CD4-positive, alpha-beta memory T cell (primary cell): Measurements from ENCODE around the gene WDR47. TPM values are rescaled to one million over a fixed set of nuclear protein-coding genes. Genes with fewer than 3 reads are reported as not detected.
A peak's percentile ranks its signal among the peaks of the same experiment; 100 is the strongest.
"Not testable (repeated sequence)": the region's sequence is repeated elsewhere in the genome, so short reads cannot be mapped to it uniquely, and the experiment has no call there.

ENCODE experiments used
- CTCF ChIA-PET: fragments of 350-600 bp; sonication (Branson Sonifier 250); formaldehyde crosslinking; loops from one replicate; lab custom pipeline; 2021; ENCODE audit warnings: inconsistent platforms; ENCODE audit not compliant: partially characterized antibody; lab: Charles Lee
- POLR2A ChIA-PET: fragments of 350-600 bp; sonication (Branson Sonifier 250); formaldehyde crosslinking; loops from one replicate; lab custom pipeline; 2021; ENCODE audit not compliant: partially characterized antibody; lab: Charles Lee
- DNase-seq, 5 donors: peaks; one replicate each; pipeline versions ENCODE4 v3.0.0 to v3.0.0-alpha.2; 2020 to 2022; ENCODE audit warnings: mixed read lengths in 1 of 5
- H3K27ac ChIP-seq: one replicate; pipeline ENCODE4 v1.7.0; 2013; ENCODE audit warnings: low read depth, low read length
- H3K27me3 ChIP-seq: 2 replicates; pipeline ENCODE4 v1.7.0; 2013; ENCODE audit warnings: mild to moderate bottlenecking, low read length, moderate library complexity; ENCODE audit not compliant: insufficient read depth
- H3K36me3 ChIP-seq: 2 replicates; pipeline ENCODE4 v1.7.0; 2013; ENCODE audit warnings: mild to moderate bottlenecking, low read length, moderate library complexity; ENCODE audit not compliant: insufficient read depth
- H3K4me1 ChIP-seq: 2 replicates; pipeline ENCODE4 v1.7.0; 2013; ENCODE audit warnings: mild to moderate bottlenecking, low read length, moderate library complexity; ENCODE audit not compliant: insufficient read depth
- H3K4me3 ChIP-seq, 2 donors: one replicate each; pipeline ENCODE4 v1.7.0; 2013; ENCODE audit warnings: low read length in 2 of 2, mild to moderate bottlenecking in 1 of 2
- H3K9me3 ChIP-seq, 2 donors: one replicate each; pipeline ENCODE4 v1.7.0; 2013; ENCODE audit warnings: low read length in 2 of 2, control low read depth in 1 of 2; ENCODE audit not compliant: control insufficient read depth in 1 of 2
- H3K27ac Mint-ChIP-seq, 7 donors: one replicate each; pipeline ENCODE4 v1.8.0; 2020 to 2021; ENCODE audit warnings: mixed read lengths in 7 of 7, mild to moderate bottlenecking in 6 of 7, inconsistent platforms in 3 of 7, moderate library complexity in 3 of 7
- H3K27me3 Mint-ChIP-seq, 2 donors: one replicate each; pipeline ENCODE4 v1.8.0; 2020 to 2021; ENCODE audit warnings: mixed read lengths in 2 of 2
- H3K36me3 Mint-ChIP-seq, 2 donors: one replicate each; pipeline ENCODE4 v1.8.0; 2020 to 2021; ENCODE audit warnings: mixed read lengths in 2 of 2, inconsistent platforms in 1 of 2, mild to moderate bottlenecking in 1 of 2
- H3K4me1 Mint-ChIP-seq, 4 donors: one replicate each; pipeline ENCODE4 v1.8.0; 2020 to 2021; ENCODE audit warnings: mixed read lengths in 4 of 4, mild to moderate bottlenecking in 1 of 4
- H3K4me3 Mint-ChIP-seq, 8 donors: one replicate each; pipeline ENCODE4 v1.8.0; 2020 to 2021; ENCODE audit warnings: mixed read lengths in 8 of 8, mild to moderate bottlenecking in 7 of 8, moderate library complexity in 6 of 8, inconsistent platforms in 3 of 8
- H3K9me3 Mint-ChIP-seq, 8 donors: one replicate each; pipeline ENCODE4 v1.8.0; 2020 to 2021; ENCODE audit warnings: mixed read lengths in 8 of 8, mild to moderate bottlenecking in 5 of 8, inconsistent platforms in 3 of 8, moderate library complexity in 1 of 8
- intact Hi-C: fragments of 100-400 bp; cut with micrococcal nuclease; formaldehyde crosslinking; loops from one replicate; pipeline ENCODE4 v1.15.1; 2023
- polyA plus RNA-seq, 2 donors: library from polyadenylated mRNA; unstranded; fragments of 300-500 nt; fragmentation: Illumina TruSeq; gene quantifications; one replicate each; pipeline ENCODE4 v1.2.3, GENCODE V29; 2021
- total RNA-seq, 2 experiments: library from RNA; stranded (reverse); gene quantifications; one replicate each; pipeline ENCODE4 v1.2.3, GENCODE V29; 2021

WDR47 gene
- total and polyA plus RNA-seq, 4 experiments from 2014 or later, result 6.3 to 14.1 (median 10.7) TPM

- H3K27me3 ChIP-seq, H3K27ac Mint-ChIP-seq, H3K36me3 ChIP-seq, POLR2A ChIA-PET, H3K9me3 Mint-ChIP-seq, H3K4me3 Mint-ChIP-seq, DNase-seq, H3K9me3 ChIP-seq, H3K27ac ChIP-seq, H3K27me3 Mint-ChIP-seq, intact Hi-C loops, H3K4me3 ChIP-seq, H3K4me1 Mint-ChIP-seq, H3K4me1 ChIP-seq: not testable (repeated sequence)
- peaks cover 36 to 41% of the 10 kb centered on the region in 2 donors for H3K36me3 Mint-ChIP-seq
- CTCF ChIA-PET, result interaction anchor here (1.9 to 2.2 kb wide), 2 partner anchors 10 to 11 kb away, joined by 5 to 9 read pairs; no protein-coding TSS in a partner anchor
Observed at GRCh38 chr1:109017719-109018118, 24.2 kb downstream of the WDR47 start.

GRCh38 chr1:109017134-109017533 lies 24.8 kb downstream of the WDR47 start:
- H3K4me1 ChIP-seq, result no peaks in the 10 kb centered on the region
- no peak for DNase-seq
- H3K27ac Mint-ChIP-seq, result no peak overlapping the region
- H3K36me3 ChIP-seq, result peaks cover 5% of the 10 kb centered on the region
- H3K4me3 Mint-ChIP-seq, result no peak overlapping the region
- CTCF ChIA-PET, result interaction anchor here (1.9 kb wide), 1 partner anchor 10 kb away, joined by 5 read pairs; no protein-coding TSS in a partner anchor
- H3K36me3 Mint-ChIP-seq, result peaks cover 36 to 41% of the 10 kb centered on the region in 2 donors
- H3K9me3 Mint-ChIP-seq, result peaks cover 0 to 8% (median 6%) of the 10 kb centered on the region in 8 donors
- POLR2A ChIA-PET, result no interaction called here
- H3K27ac ChIP-seq, result no peak overlapping the region
- no peaks in the 10 kb centered on the region for H3K9me3 ChIP-seq
- intact Hi-C loops, result no loop called here
- no peaks in the 10 kb centered on the region for H3K4me1 Mint-ChIP-seq
- no peaks in the 10 kb centered on the region for H3K27me3 ChIP-seq
- no peaks in the 10 kb centered on the region for H3K27me3 Mint-ChIP-seq
- no peak overlapping the region for H3K4me3 ChIP-seq

- DNase-seq, result no peak
- peak overlapping the region in 2 of 7 donors; percentile 27 to 52 for H3K27ac Mint-ChIP-seq
- H3K36me3 Mint-ChIP-seq, result peaks cover 27 to 36% of the 10 kb centered on the region in 2 donors
- intact Hi-C loops, result no loop called here
- POLR2A ChIA-PET, result no interaction called here
- no peaks in the 10 kb centered on the region for H3K27me3 Mint-ChIP-seq
- CTCF ChIA-PET, result interaction anchor here (0.6 to 1.7 kb wide), 2 partner anchors 10 to 1193 kb away, joined by 3 to 6 read pairs; no protein-coding TSS in a partner anchor
- Histone ChIP-seq H3K36me3 (peaks cover 14% of the 10 kb centered on the region), H3K27ac (no peak overlapping the region), H3K4me1 (no peaks in the 10 kb centered on the region), H3K9me3 (no peaks in the 10 kb centered on the region), H3K27me3 (no peaks in the 10 kb centered on the region), H3K4me3 (no peak overlapping the region)
- H3K9me3 Mint-ChIP-seq, result peaks cover 0 to 2% (median 0%) of the 10 kb centered on the region in 8 donors
- H3K4me1 Mint-ChIP-seq, result no peaks in the 10 kb centered on the region
- no peak overlapping the region for H3K4me3 Mint-ChIP-seq
Observed at GRCh38 chr1:109011335-109011734, 30.6 kb downstream of the WDR47 start.

GRCh38 chr1:108996622-108997021 lies 45.3 kb downstream of the WDR47 start:
- DNase-seq, CTCF ChIA-PET, H3K4me3 Mint-ChIP-seq, H3K4me3 ChIP-seq, H3K4me1 ChIP-seq, intact Hi-C loops, H3K4me1 Mint-ChIP-seq, H3K27me3 ChIP-seq, H3K36me3 ChIP-seq, H3K27ac ChIP-seq, H3K27me3 Mint-ChIP-seq, H3K9me3 ChIP-seq: not testable (repeated sequence)
- peaks cover 42 to 52% of the 10 kb centered on the region in 2 donors for H3K36me3 Mint-ChIP-seq
- H3K9me3 Mint-ChIP-seq, result peaks cover 0 to 12% (median 5%) of the 10 kb centered on the region in 8 donors
- POLR2A ChIA-PET, result interaction anchor here (1.1 kb wide), 1 partner anchor 34 kb away, joined by 3 read pairs; the partner anchor contains the start of gene CLCC1
- H3K27ac Mint-ChIP-seq, result peak overlapping the region in 1 of 7 donors; percentile 41

- H3K27me3 ChIP-seq, result no peaks in the 10 kb centered on the region
- CTCF ChIA-PET, result no interaction called here
- H3K4me1 Mint-ChIP-seq, result peaks cover 0 to 3% (median 0%) of the 10 kb centered on the region in 4 donors
- H3K9me3 ChIP-seq, result no peaks in the 10 kb centered on the region
- no peaks in the 10 kb centered on the region for H3K27me3 Mint-ChIP-seq
- no peak overlapping the region for H3K4me3 ChIP-seq
- H3K4me1 ChIP-seq, result no peaks in the 10 kb centered on the region
- H3K27ac Mint-ChIP-seq, result no peak overlapping the region
- peaks cover 38 to 40% of the 10 kb centered on the region in 2 donors for H3K36me3 Mint-ChIP-seq
- no peak for DNase-seq
- H3K9me3 Mint-ChIP-seq, result no peaks in the 10 kb centered on the region
- POLR2A ChIA-PET, result no interaction called here
- no peak overlapping the region for H3K27ac ChIP-seq
- intact Hi-C loops, result no loop called here
- no peak overlapping the region for H3K4me3 Mint-ChIP-seq
- no peaks in the 10 kb centered on the region for H3K36me3 ChIP-seq
Observed at GRCh38 chr1:108983114-108983513, 58.8 kb downstream of the WDR47 start.

- no peaks in the 10 kb centered on the region for H3K36me3 ChIP-seq
- H3K36me3 Mint-ChIP-seq, result peaks cover 35 to 54% of the 10 kb centered on the region in 2 donors
- H3K9me3 Mint-ChIP-seq, result peaks cover 0 to 2% (median 0%) of the 10 kb centered on the region in 8 donors
- no peak overlapping the region for H3K4me3 Mint-ChIP-seq
- POLR2A ChIA-PET, result no interaction called here
- H3K4me3 ChIP-seq, result no peak overlapping the region
- CTCF ChIA-PET, result no interaction called here
- H3K27ac Mint-ChIP-seq, result peak overlapping the region in 2 of 7 donors; percentile 77 to 79
- H3K4me1 ChIP-seq, result no peaks in the 10 kb centered on the region
- H3K4me1 Mint-ChIP-seq, result no peaks in the 10 kb centered on the region
- H3K27me3 ChIP-seq, result no peaks in the 10 kb centered on the region
- no peak for DNase-seq
- H3K27me3 Mint-ChIP-seq, result no peaks in the 10 kb centered on the region
- intact Hi-C loops, result no loop called here
- no peak overlapping the region for H3K27ac ChIP-seq
- H3K9me3 ChIP-seq, result no peaks in the 10 kb centered on the region
Observed at GRCh38 chr1:108976658-108977057, 65.2 kb downstream of the WDR47 start.

GRCh38 chr1:108972951-108973350 lies 69.0 kb downstream of the WDR47 start:
- Histone ChIP-seq H3K9me3 (no peaks in the 10 kb centered on the region), H3K36me3 (peaks cover 8% of the 10 kb centered on the region), H3K4me1 (no peaks in the 10 kb centered on the region), H3K4me3 (no peak overlapping the region), H3K27ac (no peak overlapping the region), H3K27me3 (no peaks in the 10 kb centered on the region)
- Mint-ChIP-seq H3K27me3 (no peaks in the 10 kb centered on the region), H3K9me3 (peaks cover 0 to 2% (median 0%) of the 10 kb centered on the region in 8 donors), H3K4me1 (no peaks in the 10 kb centered on the region), H3K27ac (peak overlapping the region in 1 of 7 donors; percentile 57), H3K4me3 (no peak overlapping the region), H3K36me3 (peaks cover 27 to 45% of the 10 kb centered on the region in 2 donors)
- intact Hi-C loops, result no loop called here
- POLR2A ChIA-PET, result no interaction called here
- CTCF ChIA-PET, result interaction anchor here (0.9 kb wide), 1 partner anchor 12 kb away, joined by 3 read pairs; no protein-coding TSS in a partner anchor
- no peak for DNase-seq
